ENCODE results near the gene BICD2.
A peak's percentile ranks its signal among the peaks of the same experiment; 100 is the strongest.
"Not testable (repeated sequence)": the region's sequence is repeated elsewhere in the genome, so short reads cannot be mapped to it uniquely, and the experiment has no call there.

BICD2 gene

DNA sequence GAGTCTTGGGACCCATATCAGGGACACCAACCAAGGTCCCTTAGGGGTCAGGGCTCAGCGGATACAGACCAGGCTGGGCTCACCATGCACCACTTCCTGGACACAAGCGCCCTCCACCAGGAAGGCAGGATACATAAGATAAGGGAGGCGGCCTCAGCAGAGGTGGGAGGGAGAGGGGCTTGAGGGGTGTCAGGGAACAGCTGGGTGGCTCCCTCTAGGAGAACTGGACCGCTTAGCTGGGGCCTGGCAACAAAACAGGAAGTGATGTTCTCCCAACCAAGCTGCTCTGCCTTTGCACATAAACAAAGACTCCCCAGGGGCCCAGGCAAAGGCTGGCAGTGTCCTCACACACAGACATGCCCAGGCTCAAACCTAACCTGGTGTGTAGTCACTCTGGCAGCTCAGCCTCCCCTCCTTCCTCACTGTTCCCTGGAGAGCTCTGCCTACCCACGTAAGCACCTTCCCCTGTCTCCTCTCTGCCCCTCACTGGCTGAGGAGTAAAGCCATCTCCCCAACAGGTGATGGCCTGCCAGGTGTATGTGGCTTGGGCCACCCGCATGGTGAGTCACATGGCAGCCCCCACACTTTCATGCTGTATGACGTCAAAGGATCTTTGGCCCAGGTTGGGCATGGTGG lies 5.8 kb upstream of the BICD2 start:
- no peak for DNase-seq (ENCODE audit: low read depth)

DNA sequence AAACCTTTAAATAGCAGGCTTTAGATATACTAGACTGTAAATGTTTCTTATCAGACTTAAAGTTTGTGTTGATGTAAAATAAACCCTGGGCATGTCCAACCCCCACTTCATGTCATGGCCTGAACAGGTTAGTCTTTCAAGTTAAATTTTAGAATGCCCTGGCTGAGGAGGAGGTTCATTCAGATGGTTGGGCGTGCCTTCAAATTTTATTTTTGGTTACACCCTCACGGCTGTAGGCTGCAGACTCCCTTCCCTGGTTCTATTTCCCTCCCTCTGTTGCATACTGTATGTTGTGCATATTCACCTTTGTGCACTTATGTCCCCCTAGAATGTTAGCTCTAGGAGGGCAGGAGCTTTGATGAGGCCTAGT lies 5.3 kb upstream of the BICD2 start:
- no peak for DNase-seq (ENCODE audit: low read depth)

- DNase-seq (ENCODE audit: low read depth), result no peak
These were observed 4.7 kb upstream of the BICD2 start for GRCh38 chr9:92769286-92769685.

DNA sequence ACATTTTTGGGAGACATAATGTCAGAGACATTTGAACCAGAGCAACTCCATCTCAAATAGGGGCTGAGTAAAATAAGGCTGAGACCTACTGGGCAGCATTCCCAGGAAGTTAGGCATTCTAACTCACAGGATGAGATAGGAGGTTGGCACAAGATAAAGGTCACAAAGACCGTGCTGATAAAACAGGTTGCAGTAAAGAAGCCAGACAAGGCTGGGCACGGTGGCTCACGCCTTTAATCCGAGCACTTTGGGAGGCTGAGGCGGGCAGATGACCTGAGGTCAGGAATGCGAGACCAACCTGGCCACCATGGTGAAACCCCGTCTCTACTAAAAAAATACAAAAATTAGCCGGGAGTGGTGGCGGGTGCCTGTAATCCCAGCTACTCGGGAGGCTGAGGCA lies 4.2 kb upstream of the BICD2 start:
- DNase-seq (ENCODE audit: low read depth), result not testable (repeated sequence)

DNA sequence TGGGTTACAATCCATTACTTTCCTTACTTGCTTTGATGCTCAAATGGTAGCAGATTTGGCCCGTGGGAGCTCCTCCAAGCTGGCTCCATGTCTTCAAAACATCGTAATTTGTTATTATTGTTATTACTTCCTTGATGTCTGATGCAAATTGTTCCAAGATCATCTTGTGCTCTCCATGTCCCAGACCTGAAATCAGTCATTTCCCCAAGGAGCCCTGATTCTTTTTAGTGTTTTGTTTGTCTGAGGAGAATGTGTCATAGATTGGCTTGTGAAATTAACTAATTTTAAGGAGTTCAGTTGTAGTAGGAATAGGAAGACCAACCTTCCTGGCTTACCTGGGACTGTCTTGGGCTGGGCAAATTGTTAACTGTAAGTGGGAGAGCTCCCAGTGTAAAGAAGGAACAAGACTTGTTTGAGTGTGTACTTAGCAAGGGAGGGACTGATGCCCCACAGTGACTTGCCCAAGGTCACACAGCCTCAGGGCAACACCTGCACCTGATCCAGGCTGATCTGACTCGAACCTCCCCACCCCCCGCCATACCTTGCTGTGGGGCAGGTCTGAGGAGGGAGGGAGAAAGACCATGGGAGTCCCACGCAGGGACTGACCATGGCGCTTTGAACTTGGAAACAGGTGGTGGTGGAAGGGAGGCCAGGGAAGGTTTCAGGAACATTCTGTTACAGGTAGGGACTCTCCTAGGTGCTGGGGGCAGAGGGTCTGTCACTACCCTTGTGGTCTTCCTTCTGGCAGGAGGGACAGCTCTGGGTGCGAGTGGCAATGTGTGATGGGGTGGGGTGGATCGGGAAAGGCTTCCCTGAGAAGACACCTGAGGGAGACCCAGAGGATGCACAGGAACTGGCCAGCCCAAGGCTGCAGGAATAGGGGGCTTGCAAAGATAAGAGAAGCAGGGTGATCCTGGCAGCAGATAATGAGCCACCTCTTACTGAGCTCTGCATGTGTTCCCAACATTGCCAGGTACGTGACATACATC lies 2.7 kb upstream of the BICD2 start:
- DNase-seq (ENCODE audit: low read depth), result no peak

DNA sequence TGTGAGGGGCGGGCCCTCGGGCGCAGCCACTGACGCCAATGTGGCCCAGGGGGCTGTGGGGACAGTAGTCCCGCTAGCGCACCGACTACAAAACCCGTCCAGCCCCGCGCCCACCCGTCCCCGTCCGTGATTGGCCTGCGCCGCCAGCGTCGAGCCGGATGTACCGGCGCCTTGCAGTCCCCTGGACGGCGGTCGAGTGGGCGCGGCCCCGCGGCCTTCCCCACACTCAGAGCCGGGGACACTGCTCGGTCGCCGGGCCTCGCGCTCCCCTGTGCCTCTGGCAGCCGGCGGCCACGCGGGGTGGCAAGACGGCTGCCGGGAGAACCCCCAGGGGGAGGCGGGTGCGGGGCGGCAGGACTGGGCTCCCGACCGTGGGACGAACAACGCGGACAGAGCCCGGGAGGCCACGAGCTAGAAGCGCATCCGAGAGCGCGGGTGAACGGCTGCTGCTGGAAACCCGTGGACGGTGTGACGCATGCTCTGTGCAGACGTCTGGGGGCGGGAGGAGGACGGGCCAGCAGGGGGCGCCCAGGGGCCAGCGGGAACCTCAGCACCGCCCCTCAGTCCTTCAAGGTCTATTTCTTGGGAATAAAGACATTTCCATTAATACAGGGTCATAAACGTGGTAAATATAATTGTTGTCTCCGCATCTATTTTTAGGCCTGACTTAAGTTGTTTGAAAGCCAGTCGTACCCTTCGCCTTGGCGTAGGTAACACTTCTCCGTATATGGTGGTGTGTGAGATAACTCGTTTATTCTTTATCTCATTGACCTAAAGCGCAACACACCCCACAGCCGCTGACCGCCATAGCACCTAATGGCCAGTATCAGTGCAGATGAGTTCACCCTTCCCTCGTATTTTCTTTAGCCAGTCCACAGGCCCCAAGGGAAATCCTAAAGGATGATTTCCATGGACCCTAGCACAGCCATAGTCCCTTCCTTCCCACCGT lies 629 bp upstream of the BICD2 start:
- peak; percentile 93 for DNase-seq (ENCODE audit: low read depth)

DNA sequence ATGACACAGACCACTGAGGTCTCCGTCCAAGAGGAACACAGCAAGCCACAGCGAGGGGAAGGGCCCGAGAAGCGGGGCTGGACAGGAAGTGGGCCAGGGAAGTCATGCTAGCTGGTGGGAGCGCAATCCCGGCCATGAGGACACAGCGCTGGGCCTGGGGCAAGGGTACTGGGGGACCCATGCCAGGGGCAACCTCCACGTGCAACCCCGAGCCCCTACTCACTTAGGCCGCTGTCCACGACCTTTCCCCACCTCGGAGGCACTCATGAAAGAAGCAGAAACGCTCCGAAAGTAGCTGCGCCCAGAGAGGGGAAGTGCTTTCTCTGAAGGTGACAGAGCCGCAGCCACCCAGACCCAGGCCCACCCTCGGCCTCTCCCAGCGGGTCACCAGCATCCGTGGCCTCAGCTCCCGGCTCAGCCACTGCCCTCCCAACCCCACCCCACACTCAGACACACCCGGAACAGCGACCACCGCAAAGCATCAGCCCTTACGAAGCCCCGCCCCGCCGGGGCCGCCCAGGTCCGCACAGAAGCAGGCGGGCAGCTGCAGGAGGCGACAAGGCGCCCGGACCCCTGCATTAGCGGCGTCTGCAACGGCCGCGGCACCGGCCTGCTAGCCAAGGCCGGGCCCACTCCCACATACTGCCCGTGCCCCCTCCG lies 782 bp downstream of the BICD2 start:
- no peak for DNase-seq (ENCODE audit: low read depth)

GRCh38 chr9:92762781-92763708 lies 1.6 kb downstream of the BICD2 start:
- DNase-seq (ENCODE audit: low read depth), result no peak

DNA sequence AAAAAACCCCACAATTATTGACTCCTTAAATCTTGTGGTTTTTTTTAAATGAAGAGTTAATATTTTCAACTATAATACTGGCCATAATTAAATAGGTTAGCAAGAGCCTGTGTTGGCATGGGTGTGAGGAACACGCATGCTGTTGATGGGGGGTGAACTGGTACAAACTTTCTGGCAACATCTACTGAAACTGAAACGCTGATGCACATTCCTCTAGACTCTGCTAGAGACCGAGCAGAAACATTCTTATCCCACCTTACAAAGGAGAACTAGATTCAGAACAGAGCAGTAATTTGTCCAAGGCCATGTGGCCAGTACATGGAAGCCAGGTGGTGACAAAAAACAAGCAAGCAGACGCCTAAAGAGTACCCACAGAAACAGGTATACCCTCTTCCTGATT lies 2.4 kb downstream of the BICD2 start:
- no peak for DNase-seq (ENCODE audit: low read depth)

- DNase-seq (ENCODE audit: low read depth), result no peak
These were observed 2.9 kb downstream of the BICD2 start for GRCh38 chr9:92761686-92762085.

DNA sequence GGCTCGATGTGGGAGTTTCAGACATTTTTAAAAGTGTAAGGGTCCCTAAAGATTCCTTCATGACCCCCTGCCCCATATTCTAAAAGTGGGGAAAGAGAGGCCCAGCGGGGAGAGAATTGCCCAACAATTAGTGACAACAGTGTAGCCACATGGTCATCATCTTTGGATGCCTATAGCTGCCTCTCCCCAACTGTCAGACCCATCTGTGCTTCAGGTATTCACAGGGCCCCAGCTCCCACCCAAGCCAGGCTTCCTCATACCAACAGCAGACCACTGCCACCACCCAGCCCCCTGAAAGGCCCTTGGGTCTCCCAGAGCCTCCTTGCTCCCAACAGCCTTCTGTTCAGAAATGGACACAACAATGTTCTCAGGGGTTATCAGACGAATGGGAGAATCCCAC lies 4.1 kb downstream of the BICD2 start:
- no peak for DNase-seq (ENCODE audit: low read depth)

- DNase-seq (ENCODE audit: low read depth), result no peak
These were observed 4.6 kb downstream of the BICD2 start for GRCh38 chr9:92760070-92760469.

- no peak for DNase-seq (ENCODE audit: low read depth)
These were observed 5.2 kb downstream of the BICD2 start for GRCh38 chr9:92759446-92759845.

GRCh38 chr9:92756792-92757191 lies 7.8 kb downstream of the BICD2 start:
- DNase-seq (ENCODE audit: low read depth), result no peak

- DNase-seq (ENCODE audit: low read depth), result no peak
These were observed 10.4 kb downstream of the BICD2 start for GRCh38 chr9:92754091-92754745.

GRCh38 chr9:92752812-92753404 lies 11.7 kb downstream of the BICD2 start:
- no peak for DNase-seq (ENCODE audit: low read depth)

DNA sequence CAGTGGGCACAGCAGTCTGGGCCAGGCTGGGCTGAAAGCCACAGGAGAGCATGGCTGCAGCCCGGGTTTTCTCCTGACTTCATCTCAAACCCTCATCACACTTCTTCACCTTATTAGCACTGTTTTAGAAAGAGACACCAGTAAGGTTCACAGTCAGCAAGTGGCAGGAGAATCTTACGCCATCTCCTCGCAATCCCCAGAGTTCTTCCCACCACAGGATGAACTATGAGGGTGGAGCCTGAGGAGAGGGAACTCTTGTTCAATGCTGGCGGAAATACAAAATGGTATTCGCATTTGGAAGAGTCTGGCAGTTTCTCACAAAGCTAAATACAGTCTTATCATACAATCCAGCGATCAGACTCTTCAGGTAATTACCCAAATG lies 14.7 kb downstream of the BICD2 start:
- no peak for DNase-seq (ENCODE audit: low read depth)

DNA sequence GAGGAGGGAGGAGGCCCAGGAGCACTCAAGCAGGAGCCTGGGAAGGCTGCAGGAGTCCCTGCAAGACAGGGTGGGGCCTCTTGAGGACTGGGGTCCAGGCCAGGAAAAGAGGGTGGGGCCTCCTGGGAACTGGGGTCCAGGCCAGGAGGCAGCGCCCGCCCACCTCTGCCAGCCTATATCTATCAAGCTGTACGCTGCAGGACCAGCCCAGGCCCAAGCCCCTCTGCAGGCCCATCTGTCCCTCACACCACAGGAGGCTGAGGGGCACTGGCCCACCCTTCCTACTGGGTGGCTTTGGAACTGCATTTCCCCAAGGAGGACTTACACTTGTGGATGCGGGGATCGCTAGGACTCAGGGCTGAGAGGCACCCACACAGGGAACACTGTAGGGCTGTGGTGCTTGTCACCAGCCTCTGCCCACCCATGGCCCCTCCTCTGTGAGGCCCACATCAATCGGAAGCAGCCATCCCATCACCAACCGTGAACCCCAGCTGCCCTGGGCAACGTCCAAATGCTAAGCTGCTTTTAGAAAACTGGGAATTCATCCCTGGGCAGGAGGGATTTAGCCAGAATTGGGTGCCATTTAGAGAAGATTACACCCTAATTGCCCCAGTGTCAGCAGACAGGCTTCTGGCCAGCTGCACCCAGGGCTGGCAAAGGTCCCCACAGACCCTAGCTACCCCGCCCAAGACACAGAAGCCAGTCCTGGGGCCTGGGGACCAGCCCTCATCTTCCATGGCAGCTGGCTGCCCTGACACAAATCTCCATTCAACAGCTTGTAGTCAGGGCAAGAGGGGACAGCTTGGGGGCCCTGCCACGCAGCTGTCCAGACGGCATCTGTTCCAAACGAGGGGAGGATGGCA lies 15.3 kb downstream of the BICD2 start:
- DNase-seq (ENCODE audit: low read depth), result no peak

DNA sequence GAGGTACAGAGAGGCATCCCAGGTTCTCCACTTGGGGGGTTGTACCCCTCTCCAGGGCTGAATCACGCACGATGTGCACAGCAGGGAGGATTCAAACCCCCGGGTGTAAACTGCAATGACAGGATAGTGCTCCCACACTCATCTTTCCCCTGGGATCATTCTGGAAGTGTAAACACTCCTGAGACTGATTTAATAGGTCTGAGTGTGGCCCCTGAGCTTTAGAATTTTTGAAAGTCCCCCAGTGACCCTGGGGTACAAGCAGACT lies 16.5 kb downstream of the BICD2 start:
- no peak for DNase-seq (ENCODE audit: low read depth)
